ENCODE data around the gene SYTL3.
A peak's percentile ranks its signal among the peaks of the same experiment; 100 is the strongest.

SYTL3 gene

DNA sequence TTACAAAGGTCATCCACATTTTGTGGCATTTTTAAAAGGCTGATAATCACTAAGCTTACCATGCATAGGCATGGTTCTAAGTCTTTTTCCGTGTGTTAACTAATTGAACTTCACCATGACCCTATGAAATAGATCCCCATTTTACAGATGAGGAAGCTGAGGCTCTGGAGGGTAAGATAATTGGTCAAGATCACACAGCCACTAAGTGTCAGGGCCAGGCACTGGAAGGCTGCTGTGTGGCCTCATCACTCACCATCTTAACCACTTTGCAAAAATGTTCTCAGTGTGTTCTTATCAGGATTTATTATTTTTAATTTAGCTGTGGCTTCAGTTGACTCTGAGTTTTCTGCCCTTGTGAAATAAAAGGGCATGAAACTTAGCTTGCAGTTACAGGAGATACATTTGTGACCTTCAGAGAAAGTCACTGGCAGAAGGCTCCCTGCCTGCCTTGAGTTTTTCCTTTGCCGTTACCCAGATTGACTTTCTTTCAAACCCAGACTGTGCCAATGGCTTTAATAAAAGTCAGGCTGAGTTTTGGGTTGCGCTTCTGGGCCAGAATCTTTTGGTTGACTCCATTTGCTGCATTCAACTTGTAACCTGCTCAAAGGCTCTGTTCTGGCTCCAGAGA is 87.3 kb downstream of the SYTL3 start:
- DNase-seq, result no peak

DNA sequence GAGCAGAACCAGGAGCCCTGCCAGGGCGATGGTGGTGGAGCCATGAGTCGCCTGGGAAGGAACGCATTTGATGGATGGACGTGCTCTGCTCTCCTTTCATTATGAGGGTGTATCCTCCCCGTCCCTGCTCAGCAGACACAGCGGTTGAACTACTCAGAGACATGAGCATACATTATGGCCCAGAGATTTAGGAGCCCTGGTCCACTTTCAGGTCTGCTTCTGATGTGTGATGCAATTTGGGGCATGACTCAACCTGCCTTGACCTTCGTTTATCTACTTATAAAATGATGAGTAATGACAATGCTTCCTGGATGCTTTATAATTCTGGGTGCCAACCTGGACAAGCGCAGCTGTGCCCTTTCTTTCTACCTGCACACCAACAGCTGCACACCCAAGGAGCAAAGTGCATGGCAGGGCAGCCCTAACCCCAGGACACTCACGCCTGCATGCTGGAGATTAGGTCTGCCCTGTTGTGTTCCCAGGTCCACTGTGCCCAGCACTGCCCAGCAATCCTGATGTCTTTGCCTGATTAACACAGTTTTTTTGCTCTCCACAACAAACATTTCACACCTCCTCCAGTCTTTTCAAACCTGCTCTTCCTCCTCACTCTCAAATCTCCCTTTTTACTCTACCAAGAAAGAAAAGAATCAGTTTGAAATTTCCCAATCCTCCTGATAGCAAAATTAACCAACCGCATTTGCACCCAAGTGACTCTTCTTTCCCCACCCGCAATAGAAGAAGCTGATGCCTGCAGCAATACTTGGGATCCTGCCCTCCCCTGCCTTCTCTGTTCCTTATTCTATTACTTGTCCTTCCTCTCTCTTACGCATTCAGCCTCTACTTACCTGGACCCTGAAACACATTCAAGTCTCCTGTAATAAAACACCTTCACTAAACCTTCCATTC is 88.1 kb downstream of the SYTL3 start:
- DNase-seq, result peak; percentile 28

DNA sequence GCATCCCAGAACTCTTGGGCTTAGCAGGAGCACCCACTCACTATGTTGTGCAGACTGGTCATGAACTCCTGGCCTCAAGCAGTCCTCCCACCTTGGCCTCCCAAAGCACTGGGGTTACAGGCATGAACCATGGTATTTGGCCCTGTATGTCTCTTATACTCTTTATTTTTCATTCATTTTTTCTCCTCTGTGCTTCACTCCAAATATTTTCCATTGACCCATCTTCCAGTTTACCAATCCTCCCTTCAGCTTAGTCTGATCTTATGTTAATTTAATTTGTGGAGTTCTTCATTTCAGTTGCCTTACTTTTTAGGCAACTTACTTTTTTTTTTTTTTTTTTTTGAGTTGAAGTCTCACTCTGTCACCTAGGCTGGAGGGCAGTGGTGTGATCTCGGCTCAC is 89.8 kb downstream of the SYTL3 start:
- DNase-seq, result no peak

DNA sequence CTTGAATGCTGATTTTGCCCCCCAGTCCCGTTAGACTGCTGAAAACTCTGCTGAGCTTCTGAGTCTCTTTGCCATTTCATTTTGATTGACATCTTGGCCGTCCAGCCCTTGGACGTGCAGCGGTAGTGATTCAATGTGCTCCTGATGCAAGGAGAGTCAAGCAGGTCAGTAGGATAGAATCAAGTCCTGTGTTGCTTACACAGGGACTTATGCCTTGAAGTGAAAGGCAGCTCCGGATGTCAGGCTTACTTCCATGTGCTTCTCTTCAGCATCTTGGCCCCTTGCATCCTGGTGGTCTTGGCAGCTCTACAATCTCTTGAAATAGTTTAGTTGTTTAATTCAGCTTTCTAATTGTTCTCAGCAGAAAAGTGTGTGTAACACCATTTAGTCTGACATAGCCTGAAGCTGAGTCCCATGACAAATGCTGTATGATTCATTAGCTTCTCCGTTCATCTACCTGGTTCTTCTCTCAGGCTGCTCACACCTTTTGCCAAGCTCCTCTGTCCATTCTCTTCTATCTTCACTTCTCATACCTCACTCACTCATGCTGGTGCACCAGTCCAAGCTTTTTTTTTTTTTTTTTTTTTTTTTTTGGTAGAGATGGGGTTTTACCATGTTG is 93.3 kb downstream of the SYTL3 start:
- DNase-seq, result no peak

DNA sequence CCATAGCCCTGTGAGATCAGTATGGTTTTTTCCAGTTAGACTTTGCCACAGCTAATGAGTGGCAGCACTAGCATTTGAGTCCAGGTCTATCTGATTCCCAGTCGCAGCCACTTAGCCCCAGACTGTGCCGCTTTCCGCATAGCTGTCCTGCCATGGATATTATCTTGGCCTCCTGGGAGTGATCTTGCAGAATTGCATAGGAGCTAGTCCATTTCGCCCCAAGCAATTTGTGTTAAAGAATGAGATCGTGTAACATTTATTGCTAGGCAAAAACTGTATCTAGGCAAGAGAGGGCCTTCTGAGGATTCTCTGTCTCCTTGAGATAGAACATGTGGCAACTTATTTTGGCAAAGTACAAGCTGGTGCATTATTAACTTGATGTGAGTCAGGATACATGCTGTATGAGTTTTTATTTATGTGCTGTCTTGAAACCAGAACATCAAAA is 95.2 kb downstream of the SYTL3 start:
- DNase-seq, result no peak

DNA sequence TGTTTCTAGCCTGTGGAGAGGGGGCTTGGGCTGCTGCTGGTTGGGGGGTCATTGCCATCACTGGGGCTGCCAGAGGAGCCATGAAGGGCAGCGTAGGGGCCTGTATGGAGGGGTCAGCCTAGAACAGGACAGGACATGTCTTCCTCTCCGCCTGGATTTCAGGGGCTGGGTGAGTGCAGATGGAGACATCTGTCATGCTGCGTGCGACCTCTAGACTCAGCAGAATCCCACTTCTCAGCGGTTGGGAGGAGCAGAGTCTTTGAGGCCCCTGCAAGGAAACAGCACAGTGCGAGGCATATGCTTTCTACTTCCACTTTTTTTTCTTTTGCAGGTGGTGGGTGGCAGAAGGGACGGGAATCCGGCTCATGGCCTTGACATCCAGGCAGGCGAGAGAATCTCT is 101.4 kb downstream of the SYTL3 start:
- no peak for DNase-seq

DNA sequence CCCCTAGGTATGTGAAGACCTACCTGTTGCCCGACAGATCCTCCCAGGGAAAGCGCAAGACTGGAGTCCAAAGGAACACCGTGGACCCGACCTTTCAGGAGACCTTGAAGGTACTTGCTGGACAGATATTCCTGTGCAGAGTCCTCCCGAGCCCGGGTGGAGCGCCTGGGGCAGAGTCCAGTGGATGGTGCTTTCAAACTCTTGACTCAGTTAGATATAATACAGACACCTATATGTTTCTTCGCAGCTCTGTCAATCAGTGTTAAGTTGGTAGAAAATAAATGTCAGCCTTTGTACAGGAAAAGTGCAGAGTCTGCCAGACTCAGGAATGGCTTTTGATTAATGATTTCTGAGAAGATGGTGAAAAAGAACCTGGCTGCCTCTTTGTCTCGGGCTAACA is 102.1 kb downstream of the SYTL3 start:
- DNase-seq, result no peak

DNA sequence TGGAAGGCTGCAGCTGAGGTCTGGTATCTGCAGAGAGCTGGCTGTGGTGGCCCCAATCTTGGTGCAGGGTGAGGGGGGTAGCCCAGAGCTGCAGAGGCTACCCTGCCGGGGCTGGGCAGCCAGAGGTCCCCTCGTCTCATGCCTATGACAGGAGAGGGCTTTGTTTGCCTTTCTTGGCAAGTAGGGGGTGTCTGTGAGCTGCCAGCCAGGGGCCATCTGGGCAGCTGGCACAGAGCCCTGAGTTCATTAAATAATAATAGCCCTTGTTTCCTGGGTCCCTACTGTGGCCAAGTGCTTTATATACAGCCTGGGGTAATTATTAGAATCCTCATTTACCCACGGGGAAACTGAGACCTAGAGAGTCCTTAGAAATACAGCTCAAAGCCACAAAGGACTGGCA is 102.8 kb downstream of the SYTL3 start:
- DNase-seq, result no peak

DNA sequence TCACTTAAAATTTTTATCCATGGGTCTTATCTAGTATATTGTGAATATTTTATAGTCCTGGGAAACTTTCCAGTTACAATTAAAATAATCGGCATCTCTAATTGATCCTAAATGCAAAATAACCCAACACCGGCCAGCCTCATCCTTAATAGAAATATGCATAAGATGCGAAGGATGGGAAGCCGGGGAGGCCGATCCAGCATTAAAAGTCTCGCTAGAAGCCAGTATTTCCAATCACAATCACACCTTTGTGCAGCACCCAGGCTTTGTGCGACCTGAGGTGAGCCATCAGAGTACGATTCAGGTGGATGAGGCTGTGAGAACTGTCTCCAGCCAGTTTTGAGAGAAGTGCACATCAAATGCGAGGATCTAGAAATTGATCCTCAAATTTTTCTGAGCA is 104.0 kb downstream of the SYTL3 start:
- DNase-seq, result no peak

DNA sequence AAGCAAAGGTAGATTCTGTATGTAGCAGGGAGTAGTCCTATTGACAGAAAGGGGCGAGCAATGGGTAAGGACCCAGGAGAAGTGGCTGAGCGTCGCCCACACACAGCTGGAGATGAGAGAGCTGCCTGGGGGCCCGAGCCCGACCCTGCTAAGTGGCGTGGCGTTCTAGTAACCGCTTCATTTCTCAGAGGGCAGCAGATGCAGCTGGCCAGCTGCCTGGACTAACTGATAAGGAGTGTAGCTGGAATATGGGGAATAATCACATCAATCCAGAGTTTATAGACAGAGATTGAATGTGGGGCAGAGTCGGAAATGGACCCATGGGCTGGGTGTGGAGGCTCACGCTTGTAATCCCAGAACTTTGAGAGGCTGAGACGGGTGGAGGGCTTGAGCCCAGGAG is 104.9 kb downstream of the SYTL3 start:
- DNase-seq, result no peak

DNA sequence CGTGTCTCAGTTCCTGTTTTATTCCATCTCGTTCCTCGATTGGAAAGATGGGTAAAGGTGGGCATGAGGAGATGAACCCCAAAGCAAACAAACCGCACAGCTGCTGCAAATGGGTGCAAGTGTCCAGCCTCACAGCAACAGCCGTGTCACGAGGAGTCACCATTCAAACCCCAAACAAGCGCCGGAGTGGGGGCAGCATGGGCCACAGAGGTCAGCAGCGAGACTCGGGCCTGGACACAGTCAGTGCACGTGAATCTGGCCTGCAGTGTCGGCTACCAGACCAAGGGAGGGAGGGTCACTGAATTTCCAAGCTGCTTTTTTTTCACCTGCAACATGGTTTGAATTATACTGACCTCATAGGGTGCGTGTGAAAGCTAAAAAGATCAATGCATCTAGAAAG is 105.8 kb downstream of the SYTL3 start:
- DNase-seq, result no peak

DNA sequence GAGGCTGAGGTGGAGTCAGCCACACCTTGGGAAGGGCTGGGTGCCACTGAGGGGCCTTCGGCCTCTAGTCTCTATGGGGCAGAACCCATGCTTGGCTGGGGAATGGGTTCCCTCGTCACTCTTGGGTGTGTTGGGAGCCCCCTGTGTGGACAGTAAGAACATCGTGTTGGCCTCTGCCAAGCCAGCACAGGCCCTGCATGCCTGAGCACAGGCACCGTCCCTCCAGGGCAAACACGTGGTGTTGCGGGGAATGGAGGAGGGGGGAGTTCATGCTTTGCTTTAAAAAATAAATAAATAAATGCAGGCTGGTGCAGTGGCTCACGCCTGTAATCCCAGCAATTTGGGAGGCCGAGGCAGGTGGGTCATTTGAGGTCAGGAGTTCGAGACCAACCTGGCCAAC is 106.3 kb downstream of the SYTL3 start:
- no peak for DNase-seq

DNA sequence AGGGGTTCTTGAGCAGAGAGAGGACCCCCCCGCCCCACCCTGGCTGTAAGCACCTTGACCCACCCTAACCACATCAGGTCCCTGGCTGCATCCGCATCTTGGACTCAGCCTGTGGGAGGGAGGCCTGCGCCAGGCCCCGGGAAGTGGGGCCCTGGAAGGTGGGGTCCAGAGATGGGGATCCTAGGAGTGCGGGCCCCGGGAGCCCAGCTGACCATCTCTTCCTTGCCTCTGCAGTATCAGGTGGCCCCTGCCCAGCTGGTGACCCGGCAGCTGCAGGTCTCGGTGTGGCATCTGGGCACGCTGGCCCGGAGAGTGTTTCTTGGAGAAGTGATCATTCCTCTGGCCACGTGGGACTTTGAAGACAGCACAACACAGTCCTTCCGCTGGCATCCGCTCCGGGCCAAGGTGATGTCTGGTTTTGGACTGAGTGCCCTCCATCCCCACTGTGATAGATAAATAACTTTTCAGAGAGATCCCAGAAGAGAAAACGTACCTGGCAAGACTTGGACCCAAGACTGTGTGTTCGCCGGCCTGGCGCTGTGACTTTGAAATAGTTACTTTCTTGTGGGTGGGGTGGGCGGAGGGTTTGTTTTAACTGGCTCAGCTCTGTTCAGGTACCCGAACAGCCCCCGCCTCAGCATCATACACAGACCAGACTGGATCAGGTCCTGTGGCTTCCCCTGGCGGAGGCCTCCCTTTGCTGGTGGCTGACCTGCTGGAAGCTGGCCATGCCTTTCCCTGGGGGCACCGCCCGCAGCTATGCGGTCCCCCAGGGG is 107.3 kb downstream of the SYTL3 start:
- no peak for DNase-seq

DNA sequence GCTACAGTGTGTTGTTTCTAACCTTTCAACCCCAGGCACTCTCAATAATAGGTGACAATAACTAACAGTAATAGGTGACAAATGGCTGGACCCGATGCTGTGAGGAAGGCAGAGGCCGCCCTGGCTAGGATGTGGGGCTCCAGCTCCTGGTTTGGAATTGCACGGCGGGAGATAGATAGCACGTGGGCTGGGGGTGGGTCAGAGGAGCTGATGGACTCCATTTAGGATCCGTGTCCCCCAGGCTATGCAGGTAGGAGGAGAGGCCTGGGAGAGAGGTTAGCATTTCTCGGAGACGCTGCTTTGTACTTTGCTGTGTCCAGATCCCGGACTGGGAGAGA is 107.9 kb downstream of the SYTL3 start:
- no peak for DNase-seq

DNA sequence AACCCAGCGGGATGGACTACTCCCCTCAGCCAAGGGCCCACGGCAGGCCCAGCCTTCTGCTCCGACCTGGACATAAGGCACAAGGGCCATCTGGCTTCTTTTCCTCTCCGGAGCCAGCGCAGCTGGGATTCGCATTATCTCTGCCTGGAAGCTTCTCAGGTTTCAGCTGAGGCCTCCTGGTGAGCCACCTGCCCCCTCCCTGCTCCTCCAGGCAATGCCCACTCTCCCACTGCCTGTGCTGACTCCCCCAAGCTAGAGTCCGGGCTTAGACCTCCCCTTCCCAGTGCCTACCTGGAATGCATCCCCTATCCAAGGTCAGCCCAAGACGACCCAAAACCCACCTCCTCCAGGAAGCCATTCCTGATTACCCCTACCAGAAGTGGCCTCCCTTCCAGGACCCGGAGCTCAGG is 108.6 kb downstream of the SYTL3 start:
- no peak for DNase-seq

DNA sequence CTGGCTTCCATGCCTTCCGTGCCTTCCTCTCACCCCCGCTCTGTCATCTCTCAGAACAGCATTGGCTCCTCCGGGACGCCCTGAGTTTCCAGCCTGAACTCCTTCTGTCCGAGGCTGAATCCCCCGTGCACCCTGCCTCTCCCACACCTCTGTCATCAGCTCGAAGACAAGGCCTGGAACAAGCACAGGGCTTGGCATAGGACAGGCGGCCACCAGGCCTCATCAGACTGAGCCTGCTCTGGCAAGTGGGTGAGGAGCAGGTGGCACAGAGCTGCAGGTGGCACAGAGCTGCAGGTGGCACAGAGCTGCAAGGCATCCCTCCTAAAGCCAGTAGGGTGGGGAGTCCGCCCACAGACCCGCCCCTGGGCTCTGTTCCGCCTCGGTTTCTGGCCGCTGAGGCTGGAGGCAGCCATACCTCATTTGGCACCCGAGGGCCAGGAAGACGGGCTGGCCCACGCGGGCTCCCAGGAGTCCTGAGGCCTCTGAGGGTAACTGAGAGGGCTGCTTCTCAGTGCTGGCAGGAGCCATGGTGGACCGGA is 109.2 kb downstream of the SYTL3 start:
- DNase-seq, result no peak

DNA sequence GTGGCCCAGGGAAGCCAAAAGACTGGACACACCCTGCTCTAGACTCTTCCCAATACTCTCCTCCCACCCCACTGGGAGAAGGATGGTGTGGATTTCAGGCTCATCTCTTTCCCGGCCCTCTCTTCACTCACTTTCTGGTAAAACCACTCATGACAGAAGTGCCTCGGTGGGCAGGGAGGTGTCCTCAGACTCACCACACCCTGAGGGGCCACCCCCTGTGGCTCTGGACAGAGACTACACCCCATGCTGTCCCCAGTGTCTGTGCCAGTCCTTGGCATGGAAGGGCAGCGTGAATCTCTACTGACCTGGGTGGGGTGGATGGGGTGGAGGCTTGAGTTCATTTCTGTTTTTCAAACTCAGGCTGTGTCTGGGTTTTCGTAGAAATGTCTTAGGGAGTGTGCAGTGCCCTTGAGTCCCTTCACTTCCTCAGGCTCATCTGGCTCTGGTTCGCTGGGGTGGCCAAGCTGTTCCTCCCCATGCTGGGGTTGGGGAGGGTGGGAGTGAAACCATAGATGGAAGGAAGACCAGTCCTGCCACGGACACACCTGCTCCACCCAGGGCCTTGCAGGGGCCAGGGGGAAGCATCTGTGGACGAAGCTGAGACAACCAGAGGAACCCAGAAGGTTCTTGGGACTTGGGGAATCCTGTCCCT is 110.2 kb downstream of the SYTL3 start:
- DNase-seq, result no peak

DNA sequence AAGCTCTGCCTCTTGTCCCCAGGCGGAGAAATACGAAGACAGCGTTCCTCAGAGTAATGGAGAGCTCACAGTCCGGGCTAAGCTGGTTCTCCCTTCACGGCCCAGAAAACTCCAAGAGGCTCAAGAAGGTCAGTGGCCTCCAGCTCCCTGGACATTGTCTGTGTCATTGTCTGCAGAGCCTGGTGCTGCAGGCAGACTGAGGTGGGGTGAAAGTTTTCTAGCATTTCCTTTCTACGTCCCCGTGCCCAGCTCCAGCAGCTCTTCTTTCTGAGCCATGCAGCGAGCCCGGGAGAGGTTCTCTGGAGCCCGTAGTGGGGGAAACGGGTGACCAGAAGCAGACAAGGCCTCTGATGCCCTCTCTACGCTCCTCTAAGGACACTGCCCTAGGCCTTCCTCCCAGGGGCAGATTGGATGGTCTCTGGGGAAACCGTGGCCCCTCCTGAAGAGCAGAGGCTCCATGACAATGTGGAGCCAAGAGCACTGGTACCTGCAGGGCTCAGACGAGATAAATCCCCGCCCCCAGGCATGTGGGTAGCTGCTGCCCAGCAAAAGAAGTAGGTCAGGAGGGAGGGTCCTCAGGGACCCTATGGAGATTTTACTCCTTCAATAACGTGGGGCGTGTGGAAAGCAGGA is 110.9 kb downstream of the SYTL3 start:
- DNase-seq, result no peak

DNA sequence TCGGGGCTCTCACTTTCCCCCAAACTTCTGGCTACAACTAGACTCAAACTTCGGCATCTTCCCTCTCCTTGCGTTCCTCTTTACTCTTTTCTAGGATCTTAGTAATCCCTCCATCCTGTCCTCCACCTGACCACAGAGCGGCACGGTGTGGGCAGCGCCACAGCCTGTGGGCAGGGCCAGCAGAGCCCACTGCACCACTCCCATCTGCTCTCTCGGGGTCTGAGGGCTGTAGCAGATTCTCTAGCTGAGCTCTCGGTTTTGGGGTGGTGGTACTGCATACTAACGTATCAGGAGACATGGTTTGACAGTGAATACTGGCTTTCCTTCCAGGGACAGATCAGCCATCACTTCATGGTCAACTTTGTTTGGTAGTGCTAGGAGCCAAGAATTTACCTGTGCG is 111.9 kb downstream of the SYTL3 start:
- DNase-seq, result no peak

DNA sequence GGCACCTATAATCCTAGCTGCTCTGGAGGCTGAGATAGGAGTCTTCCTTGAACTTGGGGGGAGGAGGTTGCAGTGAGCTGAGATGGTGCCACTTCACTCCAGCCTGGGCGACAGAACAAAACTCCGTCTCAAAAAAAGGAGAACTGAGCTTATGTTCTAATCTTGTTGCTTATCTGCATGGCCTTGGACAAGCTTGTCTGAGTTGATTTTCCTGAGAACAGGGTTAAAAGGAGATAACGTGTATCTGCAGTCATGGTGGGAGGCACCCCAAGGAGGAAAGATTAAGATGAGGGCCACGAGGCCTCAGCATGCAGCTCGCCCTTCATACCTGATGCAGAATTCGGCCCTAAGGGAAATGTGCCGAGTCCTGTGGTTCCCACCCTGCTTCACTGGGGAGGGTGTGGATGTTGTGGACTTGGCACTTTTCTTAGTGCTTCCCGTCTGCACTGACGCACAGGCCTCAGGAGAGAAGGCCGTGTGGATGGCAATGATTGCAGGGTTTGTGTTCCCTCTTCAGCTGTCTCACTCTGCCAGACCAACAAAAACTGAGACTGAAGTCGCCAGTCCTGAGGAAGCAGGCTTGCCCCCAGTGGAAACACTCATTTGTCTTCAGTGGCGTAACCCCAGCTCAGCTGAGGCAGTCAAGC is 113.1 kb downstream of the SYTL3 start:
- DNase-seq, result peak; percentile 39

DNA sequence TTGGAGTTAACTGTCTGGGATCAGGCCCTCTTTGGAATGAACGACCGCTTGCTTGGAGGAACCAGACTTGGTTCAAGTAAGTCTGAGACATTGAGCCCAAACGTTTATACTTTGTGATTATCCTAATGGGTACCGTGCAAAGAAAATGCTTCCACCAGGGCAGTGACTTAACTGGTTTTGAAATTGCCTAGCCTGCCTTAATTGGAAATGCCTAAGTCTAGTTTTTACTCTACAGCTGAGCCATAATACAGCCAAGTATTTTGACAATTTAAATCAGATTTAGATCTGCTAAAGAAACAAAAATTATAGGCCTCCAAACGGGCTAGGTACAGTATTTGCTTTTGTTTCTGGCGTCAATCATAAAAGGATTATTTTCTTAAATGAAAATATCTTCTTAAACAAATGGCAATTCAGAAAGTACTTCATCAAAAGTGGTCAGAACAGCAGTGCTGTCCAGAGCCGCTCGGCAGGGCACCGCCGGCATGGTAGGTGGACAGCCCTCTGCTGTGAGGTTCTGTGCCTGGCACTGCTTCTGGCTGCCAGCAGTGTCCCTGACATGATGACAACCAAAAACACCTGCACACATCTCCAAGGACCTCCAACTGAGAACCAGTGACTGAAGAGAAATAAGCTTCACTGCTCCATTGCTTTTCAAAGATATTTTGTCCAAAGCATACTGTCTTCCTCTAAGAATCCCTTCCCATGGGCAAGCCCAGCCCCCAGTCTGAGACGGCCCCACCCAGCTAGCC is 113.8 kb downstream of the SYTL3 start:
- DNase-seq, result no peak

All from CD4-positive, alpha-beta T cell treated with Interleukin-15 for 1 hour (primary cell).